Right renal cortex interstitium (tissue), 3 donors: Measurements from ENCODE around the gene GLRA3. TPM values are rescaled to one million over a fixed set of nuclear protein-coding genes. Genes with fewer than 3 reads are reported as not detected.
"Not testable (repeated sequence)": the region's sequence is repeated elsewhere in the genome, so short reads cannot be mapped to it uniquely, and the experiment has no call there.

Experiments
- DNase-seq, 3 donors: peaks; one replicate each; pipeline ENCODE4 v3.0.0-alpha.2; 2013; ENCODE audit warnings: low read depth in 3 of 3, low spot score in 2 of 3
- polyA plus RNA-seq, 3 donors: library from polyadenylated mRNA; unstranded; fragments of 120-200 nt; gene quantifications; one replicate each; pipeline ENCODE4 v1.2.1, GENCODE V29; 2013; ENCODE audit not compliant: insufficient read length in 3 of 3

GLRA3 gene
- polyA plus RNA-seq, 3 donors, result 0.03 to 0.07 TPM; not detected in 1

DNA sequence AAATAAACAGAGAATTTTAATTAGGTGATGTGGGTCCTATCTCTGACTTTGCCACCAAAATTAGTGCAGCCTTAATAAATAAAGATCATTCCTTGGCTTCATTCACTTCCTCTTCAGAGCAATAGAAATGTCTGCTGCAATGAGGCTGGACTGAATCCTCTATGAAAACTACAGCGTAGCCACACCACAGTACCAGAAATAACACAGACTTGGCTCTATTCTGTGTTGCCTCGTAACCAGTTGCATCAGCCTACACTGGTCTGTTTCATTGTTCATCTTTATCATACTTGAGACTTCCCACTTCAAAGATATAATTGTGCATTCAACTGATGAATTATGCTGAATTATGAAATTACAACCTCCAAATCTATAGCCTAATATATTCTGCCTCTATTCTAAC, 15.8 kb downstream of the GLRA3 start:
- no peak for DNase-seq

DNA sequence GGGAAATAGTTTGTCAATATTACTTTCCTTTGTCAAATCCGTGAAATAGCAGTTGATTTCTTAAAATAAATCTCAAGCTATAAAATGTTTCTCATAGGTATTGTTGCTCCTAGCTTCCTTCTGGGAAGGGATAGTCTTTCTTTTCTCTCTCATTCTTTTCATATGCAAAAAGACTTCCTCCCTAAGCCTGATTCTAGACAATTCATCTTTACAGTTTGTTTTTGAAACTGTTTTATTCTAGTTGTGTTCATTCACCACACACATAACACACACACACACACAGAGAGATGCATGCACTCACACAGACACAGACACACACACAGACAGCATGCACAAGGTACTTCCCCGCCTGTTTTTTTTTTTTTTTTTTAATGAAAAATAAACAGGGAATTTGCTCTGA, 18.2 kb downstream of the GLRA3 start:
- DNase-seq, result no peak

DNA sequence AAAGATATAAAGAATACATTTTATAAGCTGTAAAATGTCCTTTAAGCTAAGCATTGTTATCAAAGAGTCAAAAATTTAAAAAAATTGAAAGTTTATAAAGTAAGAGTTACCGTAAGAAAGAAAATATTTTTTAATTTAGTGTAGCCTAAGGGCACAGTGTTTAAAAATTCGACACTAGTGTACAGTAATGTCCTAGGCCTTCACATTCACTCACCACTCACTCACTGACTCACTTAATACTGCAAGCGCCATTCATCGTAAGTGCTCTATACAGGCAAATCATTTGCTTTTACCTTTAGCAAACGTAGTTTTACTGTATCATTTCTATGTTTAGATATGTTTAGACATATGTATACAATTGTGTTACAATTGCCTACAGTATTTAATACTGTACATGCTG, 20.2 kb downstream of the GLRA3 start:
- no peak for DNase-seq

DNA sequence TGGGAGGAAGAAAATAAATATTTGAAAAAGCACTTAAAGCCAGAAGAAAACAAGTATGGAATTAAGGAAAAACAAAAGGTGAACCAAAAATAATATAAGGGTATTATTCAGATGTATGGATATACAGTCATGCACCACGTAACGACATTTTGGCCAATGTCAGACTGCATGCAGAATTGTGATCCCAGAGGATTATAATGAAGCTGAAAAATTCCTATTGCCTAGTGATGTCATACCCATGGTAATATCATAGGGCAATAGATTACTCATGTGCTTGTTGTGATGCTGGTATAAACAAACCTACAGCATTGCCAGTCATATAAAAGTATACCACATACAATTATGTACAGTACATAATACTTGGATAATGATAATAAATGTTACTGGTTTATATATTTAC, 20.9 kb downstream of the GLRA3 start:
- no peak for DNase-seq

DNA sequence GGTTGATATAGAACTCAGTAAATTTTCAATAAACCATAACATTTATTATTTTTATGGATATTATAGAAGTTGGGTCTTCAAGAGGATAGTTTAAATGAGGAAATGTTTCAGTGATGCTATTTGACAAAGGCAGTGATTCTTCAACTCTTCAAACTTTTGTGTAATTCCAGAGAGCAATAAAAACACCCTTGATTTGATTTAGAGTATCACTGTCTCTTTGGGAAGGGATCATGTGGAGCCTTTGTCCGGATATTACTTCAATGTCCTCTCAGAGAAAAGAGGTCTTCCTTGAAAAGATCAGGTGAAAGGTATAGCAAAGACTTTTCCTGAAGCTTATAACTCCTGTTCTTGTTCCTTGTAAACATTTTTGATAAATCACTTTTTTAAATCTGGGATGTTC, 23.3 kb downstream of the GLRA3 start:
- DNase-seq, result no peak

DNA sequence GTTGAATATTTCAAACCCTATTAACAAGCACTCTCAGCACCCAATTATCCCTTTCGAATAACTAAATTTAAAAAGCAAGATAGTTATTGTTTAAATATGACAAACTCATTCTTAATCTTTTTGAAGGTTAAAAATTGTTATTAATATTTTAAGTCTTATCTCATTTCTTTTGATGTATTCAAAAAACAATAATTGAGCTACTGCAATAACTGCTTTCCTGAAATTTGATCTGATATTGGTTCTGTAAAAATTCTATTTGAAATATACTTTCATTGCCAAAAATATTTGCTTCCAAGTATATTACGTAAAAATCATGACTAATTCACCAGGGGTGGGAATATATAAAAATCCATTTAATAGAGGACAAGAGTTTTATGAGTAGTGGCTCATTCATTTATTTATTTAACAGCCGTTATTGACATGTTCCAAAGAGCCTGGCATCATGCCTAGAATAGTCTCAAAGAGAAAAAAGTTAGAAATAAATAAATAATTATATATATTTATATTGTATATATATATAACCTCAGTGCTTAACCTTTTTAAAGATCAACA, 34.4 kb downstream of the GLRA3 start:
- DNase-seq, result no peak

DNA sequence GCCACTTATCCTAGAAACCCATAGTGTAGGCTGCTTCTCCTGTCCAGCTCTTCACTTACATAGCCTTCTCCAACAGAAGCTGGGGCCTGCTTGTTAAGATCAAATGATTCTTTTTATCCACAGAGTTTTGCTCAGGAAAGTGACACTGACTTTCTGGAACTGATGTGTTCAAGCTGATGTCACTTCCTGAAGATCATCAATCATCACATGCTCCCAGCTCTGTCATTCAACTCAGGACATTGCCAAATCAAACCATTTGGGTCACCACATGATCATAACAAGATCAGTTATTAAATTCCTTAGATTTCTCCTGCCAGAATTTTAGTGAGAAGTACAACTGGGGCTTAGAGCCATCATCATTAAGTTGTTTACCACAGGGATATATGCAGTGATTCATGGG, 39.4 kb downstream of the GLRA3 start:
- no peak for DNase-seq

DNA sequence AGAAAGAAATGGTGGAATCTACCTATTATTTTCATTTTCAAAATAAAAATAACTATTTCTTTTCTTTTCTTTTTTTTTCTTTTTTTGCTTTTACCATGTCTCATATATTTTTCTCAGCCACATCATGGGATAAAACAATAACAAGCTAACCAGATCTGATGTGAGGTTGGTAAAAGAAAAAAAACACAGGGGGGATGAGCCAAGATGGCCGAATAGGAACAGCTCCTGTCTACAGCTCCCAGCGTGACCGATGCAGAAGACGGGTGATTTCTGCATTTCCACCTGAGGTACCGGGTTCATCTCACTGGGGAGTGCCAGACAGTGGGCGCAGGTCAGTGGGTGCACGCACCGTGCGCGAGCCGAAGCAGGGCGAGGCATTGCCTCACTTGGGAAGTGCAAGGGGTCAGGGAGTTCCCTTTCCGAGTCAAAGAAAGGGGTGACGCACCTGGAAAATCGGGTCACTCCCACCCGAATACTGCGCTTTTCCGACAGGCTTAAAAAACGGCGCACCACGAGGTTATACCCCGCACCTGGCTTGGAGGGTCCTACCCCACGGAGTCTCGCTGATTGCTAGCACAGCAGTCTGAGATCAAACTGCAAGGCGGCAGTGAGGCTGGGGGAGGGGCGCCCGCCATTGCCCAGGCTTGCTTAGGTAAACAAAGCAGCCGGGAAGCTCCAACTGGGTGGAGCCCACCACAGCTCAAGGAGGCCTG, 50.6 kb downstream of the GLRA3 start:
- not testable (repeated sequence) for DNase-seq

DNA sequence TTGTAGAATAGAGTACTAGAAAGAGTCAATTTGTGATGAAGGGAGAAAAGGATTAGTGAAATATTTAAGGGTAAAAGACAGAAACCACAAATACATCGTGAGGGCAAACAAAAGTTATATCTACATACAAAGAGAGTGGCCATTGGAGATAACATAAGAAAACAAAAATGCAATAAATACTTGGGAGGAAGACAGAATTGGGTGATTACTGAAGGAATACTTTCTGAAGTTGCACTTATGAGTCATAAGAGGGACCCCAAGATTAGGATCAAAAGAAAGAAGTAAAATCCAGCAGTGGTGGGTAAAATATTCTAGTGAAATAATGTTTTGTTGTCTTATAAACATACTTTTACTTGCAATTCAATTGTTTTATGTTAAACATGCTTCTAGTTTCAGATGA, 53.7 kb downstream of the GLRA3 start:
- DNase-seq, result no peak

DNA sequence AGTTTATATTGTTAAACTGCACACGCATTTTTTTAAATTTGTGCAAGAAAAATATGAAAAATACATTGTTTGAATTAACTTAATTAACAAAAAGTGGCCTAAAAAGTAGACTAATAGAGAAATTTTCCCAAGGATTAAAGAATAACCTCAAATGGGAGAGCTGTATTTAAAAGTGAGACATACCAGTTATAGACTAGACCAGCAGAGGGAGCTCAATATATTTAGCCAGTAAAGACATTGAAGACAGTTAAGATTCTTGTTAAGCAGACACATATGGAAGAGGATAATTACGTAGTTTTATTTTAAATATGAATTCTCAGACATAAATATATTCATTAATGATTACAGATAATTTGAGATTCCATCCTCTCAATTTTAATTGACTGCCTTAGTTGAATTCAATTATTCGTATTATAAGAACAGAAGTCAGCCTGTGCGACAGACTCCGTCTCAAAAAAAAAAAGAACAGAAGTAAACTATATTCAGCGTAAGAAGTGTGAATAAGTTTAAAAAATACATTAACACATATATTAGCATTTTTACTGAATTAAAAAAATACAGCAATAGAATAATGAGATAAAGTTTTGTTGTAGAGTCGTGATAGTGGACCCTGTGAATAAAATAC, 64.8 kb downstream of the GLRA3 start:
- DNase-seq, result no peak

DNA sequence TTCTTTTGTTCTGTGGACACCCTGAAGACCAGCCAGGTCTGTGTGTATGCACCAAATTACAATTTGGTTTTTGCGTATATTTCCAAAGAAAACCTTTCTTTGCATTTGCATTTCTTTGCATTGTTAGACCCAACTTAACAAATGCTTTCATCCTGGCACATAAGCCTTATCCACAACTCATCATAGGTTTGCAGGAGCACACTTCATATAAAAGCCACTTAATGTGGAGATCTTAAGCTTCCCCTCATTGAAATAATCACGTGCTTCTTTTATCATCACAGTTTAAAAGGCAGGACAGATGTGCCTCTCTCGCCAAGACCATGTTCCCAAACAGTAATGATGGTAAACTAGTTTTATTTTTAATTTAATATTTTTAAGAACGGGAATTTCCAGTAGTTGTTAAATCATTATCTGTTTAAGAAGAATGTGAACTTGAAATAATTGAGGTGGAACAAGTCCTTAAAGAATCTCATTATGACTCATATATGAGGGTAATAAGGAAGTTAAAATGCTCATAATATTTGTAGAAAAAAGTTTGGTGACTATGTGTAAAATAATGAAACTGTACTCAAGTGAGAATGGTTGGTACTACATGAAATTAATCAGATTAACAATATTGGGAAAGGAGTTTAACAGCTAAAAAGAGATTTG, 65.5 kb downstream of the GLRA3 start:
- DNase-seq, result no peak

DNA sequence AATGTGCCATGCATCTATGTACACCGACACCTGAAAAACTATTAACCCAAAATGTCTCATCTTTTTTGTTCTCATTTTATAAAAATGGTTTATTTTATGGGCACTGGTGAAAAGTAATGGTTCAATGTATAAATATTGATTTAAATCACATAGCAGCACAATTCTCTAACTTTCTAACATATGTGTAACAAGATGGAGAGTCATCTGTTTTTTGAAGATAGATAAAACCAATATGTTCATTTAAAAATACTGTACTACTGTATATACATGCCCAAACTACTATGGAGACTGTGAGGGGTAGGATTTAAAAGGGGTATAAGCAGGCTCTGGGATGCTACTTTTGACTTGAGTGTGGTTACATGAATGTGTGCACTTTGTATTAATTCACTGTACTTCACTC, 67.6 kb downstream of the GLRA3 start:
- DNase-seq, result no peak

DNA sequence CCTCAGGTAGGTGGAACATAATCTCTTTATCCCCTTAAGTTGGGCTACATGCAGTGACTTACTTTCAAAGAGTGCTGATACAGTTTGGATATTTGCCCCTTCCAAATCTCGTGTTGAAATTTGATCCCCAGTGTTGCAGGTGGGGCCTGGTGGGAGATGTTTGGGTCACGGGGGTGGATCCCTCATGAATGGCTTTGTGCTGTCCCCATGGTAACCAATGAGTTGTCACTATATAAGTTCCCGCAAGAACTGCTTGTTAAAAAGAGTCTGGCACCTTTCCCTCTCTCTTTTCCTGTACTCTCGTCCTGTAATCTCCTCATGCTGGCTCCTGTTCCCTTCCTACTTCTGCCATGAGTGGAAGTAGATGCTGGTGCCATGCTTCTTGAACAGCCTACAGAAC, 71.3 kb downstream of the GLRA3 start:
- no peak for DNase-seq

DNA sequence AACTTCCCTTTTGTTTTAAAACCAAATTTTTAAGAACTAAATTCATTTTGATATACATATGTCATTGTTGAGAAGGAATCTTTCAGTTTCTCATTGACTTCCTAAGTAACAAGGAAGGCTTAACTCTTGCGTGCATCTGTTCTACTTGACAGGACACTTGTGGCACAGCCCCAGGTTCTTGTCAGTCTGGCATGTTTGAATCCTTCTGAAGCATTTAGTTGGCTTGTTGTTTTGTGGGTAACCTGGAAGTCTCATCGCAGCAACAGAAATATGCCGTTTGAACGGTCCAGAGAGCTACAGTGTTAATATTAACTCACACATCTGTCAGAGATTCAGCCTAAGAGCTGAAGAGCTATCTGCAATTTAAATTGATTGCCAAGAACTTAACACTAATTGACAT, 76.0 kb downstream of the GLRA3 start:
- no peak for DNase-seq

DNA sequence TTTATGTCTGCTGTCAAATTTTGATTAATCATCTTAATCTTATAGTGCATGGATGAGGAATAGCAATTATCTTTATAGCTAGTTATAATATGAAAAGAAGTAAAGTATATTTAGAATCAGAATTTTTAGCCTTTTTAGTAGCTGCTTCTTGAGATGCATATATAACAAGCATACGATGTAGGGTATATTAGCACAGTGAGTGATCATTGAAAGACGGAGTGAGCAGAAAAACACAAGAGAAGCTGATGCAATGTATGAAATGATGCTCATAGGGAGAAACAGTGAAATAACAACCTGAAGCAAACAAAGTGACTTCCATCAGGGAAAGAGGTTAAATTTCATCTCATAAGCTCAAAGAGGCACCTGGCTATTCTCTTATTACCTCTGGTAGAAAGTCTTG, 77.0 kb downstream of the GLRA3 start:
- DNase-seq, result no peak

DNA sequence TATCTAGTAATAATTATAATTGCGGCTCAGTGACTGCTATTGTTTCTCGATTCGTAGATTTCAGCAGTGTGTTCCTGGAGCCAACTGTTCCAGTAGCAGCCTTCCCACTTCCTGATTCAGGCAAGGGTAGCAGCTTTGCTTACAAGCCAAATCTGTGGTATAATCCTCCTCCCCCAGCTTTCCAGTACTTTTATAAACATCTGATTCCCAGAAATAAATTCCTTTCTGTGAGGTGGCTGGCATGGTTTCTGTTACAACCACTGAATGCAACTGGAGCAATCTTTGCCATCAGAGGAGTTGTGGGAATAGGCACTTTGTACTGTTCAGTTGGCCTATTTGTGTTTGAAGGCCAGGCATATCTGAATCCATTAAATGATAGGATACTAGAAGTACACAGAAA, 80.0 kb downstream of the GLRA3 start:
- DNase-seq, result no peak

DNA sequence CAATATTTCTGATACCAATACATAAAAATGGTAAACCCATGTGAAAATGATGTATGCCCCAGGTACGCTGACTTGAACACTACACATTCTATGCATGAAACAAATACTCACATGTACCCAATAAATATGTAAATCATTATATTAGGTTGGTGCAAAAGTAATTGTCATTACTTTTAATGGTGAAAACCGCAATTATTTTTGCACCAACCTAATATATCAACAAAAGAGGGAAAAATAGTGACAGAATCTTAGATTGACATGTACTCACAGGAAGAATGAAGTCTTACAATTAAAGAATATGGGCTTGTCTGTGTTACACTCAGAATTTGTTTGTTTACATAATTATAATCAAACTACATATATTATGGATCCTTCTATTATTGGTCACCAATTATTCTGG, 82.3 kb downstream of the GLRA3 start:
- DNase-seq, result no peak

DNA sequence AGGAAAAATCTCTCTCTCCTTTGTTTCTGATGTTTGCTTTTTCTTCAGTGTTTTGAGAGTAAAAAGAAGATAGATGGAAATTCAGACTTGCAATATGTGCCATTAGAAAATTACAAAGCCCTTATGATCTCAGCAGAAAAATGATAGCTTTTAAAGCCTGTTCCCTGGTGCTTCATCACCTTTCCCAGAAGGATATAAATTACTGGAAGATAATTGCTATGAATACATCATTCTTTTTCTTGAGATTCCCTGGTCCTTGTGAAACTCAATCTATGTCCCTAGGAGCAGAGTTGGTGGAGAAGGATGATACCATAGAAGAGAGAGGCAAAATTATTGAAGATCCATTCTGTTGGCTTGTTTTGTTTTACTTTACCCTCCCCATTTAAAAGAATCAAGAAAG, 86.5 kb downstream of the GLRA3 start:
- DNase-seq, result no peak

DNA sequence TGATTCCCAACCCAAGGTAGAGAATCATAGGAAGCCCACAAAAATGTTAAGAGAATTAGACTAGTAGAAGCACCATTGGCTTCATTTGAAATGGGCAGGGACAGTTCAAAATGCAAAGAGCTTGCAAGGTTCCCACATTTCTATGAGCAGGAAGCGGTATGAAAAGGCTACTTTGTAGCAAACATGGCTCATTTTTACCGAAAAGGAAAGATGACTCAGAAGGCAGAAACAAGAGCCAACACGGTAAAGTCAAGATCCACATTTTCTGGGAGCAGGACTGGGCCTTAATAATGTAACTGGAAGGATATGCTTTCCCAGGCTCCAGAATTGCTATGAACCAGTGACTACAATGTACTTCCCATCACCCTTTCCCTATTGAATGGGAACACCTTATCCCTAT, 89.5 kb downstream of the GLRA3 start:
- no peak for DNase-seq

DNA sequence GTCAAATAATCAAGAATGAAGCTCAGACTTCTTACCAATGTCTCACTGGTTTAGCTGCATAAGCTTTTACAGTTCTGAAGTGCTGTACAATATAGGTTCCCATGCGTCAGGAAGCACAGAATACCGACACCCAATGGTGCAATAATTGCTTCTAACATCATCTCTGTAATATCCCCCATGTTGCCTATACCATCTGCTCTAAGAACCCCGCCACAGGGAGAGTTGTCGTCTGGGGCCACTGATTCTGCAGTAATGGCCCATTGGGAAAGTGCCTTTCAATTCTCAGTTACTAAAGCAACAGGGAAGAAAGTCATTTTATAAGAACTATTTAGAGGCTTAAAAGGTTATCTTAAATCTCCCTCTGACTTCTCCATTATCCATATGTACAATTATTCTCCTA, 94.9 kb downstream of the GLRA3 start:
- DNase-seq, result no peak

DNA sequence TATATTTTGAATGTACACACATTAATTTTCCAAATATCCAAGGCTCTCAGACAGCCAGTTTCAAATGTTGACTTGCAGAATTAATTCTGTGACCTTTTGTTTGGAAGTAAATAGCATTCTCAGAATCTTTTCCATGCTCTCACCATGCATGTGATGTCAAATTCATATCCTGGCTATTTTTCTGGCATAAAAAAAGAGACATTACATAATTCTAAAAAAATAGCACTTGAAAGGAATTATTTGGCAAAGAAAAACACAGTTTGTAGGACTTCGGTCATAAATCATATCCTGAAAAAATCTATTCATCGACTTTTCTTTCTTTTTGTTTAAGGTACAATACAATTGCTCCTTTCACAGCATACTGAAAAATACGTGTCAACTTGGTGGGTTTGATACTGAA, 111.2 kb downstream of the GLRA3 start:
- DNase-seq, result peak in 1 of 3 donors; percentile 18
